Measurements from ENCODE around the gene COL23A1. TPM values are rescaled to one million over a fixed set of nuclear protein-coding genes. Genes with fewer than 3 reads are reported as not detected.

COL23A1 gene
- polyA plus RNA-seq, 2 of the 4 experiments (the other 2 are of a cell fraction), result not detected

GRCh38 chr5:178533136-178533535 is 57.1 kb downstream of the COL23A1 start:
- Histone ChIP-seq H3K9me3 (peaks cover 12% of the 10 kb centered on the region; the same call in 2 of the 3 replicates), H3K4me2 (no peak overlapping the region), H3K27ac (no peak overlapping the region), H3K4me1 (no peaks in the 10 kb centered on the region), H3K4me3 (no peak overlapping the region)
- POLR2A ChIA-PET, result no interaction called here
- DNase-seq (ENCODE audit: low read depth in 1 of 2, low spot score in 1 of 2) (no peak), ATAC-seq (no peak), FAIRE-seq (no peak)
- CTCF ChIA-PET, result interaction anchor here (0.8 kb wide), 1 partner anchor 9 kb away, joined by 3 read pairs; no protein-coding TSS in a partner anchor
- no peak for TF ChIP-seq ZNF302 (CRISPR knock-in tag; IDR thresholded peaks at IDR 0.05)
- TF ChIP-seq, protein P1, sequence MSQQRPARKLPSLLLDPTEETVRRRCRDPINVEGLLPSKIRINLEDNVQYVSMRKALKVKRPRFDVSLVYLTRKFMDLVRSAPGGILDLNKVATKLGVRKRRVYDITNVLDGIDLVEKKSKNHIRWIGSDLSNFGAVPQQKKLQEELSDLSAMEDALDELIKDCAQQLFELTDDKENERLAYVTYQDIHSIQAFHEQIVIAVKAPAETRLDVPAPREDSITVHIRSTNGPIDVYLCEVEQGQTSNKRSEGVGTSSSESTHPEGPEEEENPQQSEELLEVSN (IDR thresholded peaks at IDR 0.05; ENCODE audit: borderline replicate concordance, low read depth), result no peak
- TF ChIP-seq, protein P2, sequence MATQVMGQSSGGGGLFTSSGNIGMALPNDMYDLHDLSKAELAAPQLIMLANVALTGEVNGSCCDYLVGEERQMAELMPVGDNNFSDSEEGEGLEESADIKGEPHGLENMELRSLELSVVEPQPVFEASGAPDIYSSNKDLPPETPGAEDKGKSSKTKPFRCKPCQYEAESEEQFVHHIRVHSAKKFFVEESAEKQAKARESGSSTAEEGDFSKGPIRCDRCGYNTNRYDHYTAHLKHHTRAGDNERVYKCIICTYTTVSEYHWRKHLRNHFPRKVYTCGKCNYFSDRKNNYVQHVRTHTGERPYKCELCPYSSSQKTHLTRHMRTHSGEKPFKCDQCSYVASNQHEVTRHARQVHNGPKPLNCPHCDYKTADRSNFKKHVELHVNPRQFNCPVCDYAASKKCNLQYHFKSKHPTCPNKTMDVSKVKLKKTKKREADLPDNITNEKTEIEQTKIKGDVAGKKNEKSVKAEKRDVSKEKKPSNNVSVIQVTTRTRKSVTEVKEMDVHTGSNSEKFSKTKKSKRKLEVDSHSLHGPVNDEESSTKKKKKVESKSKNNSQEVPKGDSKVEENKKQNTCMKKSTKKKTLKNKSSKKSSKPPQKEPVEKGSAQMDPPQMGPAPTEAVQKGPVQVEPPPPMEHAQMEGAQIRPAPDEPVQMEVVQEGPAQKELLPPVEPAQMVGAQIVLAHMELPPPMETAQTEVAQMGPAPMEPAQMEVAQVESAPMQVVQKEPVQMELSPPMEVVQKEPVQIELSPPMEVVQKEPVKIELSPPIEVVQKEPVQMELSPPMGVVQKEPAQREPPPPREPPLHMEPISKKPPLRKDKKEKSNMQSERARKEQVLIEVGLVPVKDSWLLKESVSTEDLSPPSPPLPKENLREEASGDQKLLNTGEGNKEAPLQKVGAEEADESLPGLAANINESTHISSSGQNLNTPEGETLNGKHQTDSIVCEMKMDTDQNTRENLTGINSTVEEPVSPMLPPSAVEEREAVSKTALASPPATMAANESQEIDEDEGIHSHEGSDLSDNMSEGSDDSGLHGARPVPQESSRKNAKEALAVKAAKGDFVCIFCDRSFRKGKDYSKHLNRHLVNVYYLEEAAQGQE (IDR thresholded peaks at IDR 0.05), result no peak
- no peak for TF ChIP-seq HOXB13 (CRISPR knock-in tag; IDR thresholded peaks at IDR 0.05; ENCODE audit: low read depth)
- no peak for TF ChIP-seq EP300 (IDR thresholded peaks at IDR 0.05)
- TF ChIP-seq NFE2L2 (conservative IDR thresholded peaks at IDR 0.05; ENCODE audit: low read length), result no peak
- no peak for TF ChIP-seq FOXS1 (CRISPR knock-in tag; IDR thresholded peaks at IDR 0.05)
- no peak for TF ChIP-seq SMC3 (IDR thresholded peaks at IDR 0.05)
- TF ChIP-seq PBX3 (IDR thresholded peaks at IDR 0.05), result no peak
- 54% methylated on average over 10 of the region's 10 CpGs for whole genome bisulfite sequencing (ENCODE audit: missing lambda C conversion rate)

DNA sequence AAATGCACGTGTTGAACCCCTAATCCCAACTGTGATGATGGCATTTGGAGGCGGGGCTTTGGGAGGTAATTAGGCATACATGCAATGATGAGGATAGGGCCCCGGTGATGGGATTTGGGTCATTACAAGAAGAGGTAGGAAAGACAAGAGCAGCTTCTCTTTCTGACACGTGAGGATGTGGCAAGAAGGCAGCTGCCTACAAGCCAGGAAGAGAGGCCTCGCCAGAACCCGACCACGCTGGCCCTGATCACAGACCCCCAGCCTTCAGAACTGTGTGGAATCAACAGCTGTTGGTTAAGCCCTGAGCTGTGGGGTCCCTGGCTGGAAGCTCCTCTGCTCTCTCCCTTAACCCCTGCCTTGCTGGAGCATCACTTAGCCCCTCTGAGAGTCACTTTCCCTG is 57.5 kb downstream of the COL23A1 start:
- Histone ChIP-seq H3K4me1 (no peaks in the 10 kb centered on the region), H3K4me3 (no peak overlapping the region), H3K4me2 (no peak overlapping the region), H3K9me3 (peaks cover 10% of the 10 kb centered on the region; the same call in 2 of the 3 replicates), H3K27ac (no peak overlapping the region)
- ChIA-PET POLR2A (no interaction called here), CTCF (interaction anchor here (0.8 kb wide), 1 partner anchor 9 kb away, joined by 3 read pairs; no protein-coding TSS in a partner anchor)
- WGBS (ENCODE audit: missing lambda C conversion rate), result 38% methylated on average over 7 of the region's 7 CpGs
- DNase-seq (ENCODE audit: low read depth in 1 of 2, low spot score in 1 of 2), result no peak
- TF ChIP-seq MAZ (IDR thresholded peaks at IDR 0.05; ENCODE audit: borderline replicate concordance, low read depth, low read length) (no peak), SMC3 (IDR thresholded peaks at IDR 0.05) (no peak), HOXB13 (CRISPR knock-in tag; IDR thresholded peaks at IDR 0.05; ENCODE audit: low read depth) (no peak), ZC3H11A (IDR thresholded peaks at IDR 0.05) (no peak), JUNB (IDR thresholded peaks at IDR 0.05) (no peak), ZNF302 (CRISPR knock-in tag; IDR thresholded peaks at IDR 0.05) (no peak), RFX5 (IDR thresholded peaks at IDR 0.05) (no peak), FOSB (CRISPR knock-in tag; IDR thresholded peaks at IDR 0.05) (no peak), ZSCAN20 (CRISPR knock-in tag; IDR thresholded peaks at IDR 0.05) (no peak), TFCP2L1 (CRISPR knock-in tag; IDR thresholded peaks at IDR 0.05) (no peak), KDM5A (IDR thresholded peaks at IDR 0.05) (no peak), ZFP36 (IDR thresholded peaks at IDR 0.05; ENCODE audit: borderline replicate concordance, partially characterized antibody) (no peak), CBX2 (IDR thresholded peaks at IDR 0.05; ENCODE audit: borderline replicate concordance, low read depth) (no peak), RCOR1 (IDR thresholded peaks at IDR 0.05; ENCODE audit: low read depth, low read length) (no peak), TP53 (CRISPR knock-in tag; IDR thresholded peaks at IDR 0.05) (no peak), POLR2A (IDR thresholded peaks at IDR 0.05; ENCODE audit: low read length) (no peak), PBX3 (IDR thresholded peaks at IDR 0.05) (no peak)
- TF ChIP-seq, protein P3, sequence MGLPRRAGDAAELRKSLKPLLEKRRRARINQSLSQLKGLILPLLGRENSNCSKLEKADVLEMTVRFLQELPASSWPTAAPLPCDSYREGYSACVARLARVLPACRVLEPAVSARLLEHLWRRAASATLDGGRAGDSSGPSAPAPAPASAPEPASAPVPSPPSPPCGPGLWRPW (IDR thresholded peaks at IDR 0.05), result no peak
- TF ChIP-seq, protein P4, sequence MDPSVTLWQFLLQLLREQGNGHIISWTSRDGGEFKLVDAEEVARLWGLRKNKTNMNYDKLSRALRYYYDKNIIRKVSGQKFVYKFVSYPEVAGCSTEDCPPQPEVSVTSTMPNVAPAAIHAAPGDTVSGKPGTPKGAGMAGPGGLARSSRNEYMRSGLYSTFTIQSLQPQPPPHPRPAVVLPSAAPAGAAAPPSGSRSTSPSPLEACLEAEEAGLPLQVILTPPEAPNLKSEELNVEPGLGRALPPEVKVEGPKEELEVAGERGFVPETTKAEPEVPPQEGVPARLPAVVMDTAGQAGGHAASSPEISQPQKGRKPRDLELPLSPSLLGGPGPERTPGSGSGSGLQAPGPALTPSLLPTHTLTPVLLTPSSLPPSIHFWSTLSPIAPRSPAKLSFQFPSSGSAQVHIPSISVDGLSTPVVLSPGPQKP (IDR thresholded peaks at IDR 0.05; ENCODE audit: low read depth, low read length), result no peak
- TF ChIP-seq, protein P2 (IDR thresholded peaks at IDR 0.05), result no peak
- FAIRE-seq, result no peak
- no peak for ATAC-seq

Measured in A549 (cell line).